ENCODE results near the gene C1QTNF5. TPM values are rescaled to one million over a fixed set of nuclear protein-coding genes. Genes with fewer than 3 reads are reported as not detected.

C1QTNF5 gene
- polyA plus RNA-seq, 1 donor from 2014 or later, result not detected

- H3K4me2 ChIP-seq (ENCODE audit: low read length), result no peak overlapping the region
- H3F3A ChIP-seq (ENCODE audit: insufficient read depth, low read length, poor library complexity, severe bottlenecking), result no peaks in the 10 kb centered on the region
- H3K27me3 ChIP-seq (ENCODE audit: insufficient read depth, low read depth, low read length), result peaks cover 3% of the 10 kb centered on the region
- no peaks in the 10 kb centered on the region for H3K9me2 ChIP-seq (ENCODE audit: insufficient read depth, low read length)
- H3K79me2 ChIP-seq (replicated peaks; ENCODE audit: insufficient read depth, low read length), result no peaks in the 10 kb centered on the region
- no peak overlapping the region for H3K27ac ChIP-seq (ENCODE audit: low read length)
- no peak overlapping the region for H3K4me3 ChIP-seq (ENCODE audit: low read length)
- no peak overlapping the region for H2AFZ ChIP-seq (ENCODE audit: low read depth, low read length)
- no peaks in the 10 kb centered on the region for H4K20me1 ChIP-seq (ENCODE audit: insufficient read depth)
- H3K36me3 ChIP-seq (ENCODE audit: insufficient read depth, low read length), result no peaks in the 10 kb centered on the region
- TF ChIP-seq TAF1 (IDR thresholded peaks at IDR 0.05; ENCODE audit: low read depth), result no peak
- H3K9ac ChIP-seq (ENCODE audit: low read length), result no peak overlapping the region
- no peaks in the 10 kb centered on the region for H3K9me3 ChIP-seq (ENCODE audit: low read length)
Measured at GRCh38 chr11:119322360-119322739, 18.3 kb downstream of the C1QTNF5 start.

GRCh38 chr11:119320776-119321524 is 19.7 kb downstream of the C1QTNF5 start:
- H3K79me2 ChIP-seq (replicated peaks; ENCODE audit: insufficient read depth, low read length), result no peaks in the 10 kb centered on the region
- H3K9me3 ChIP-seq (ENCODE audit: low read length), result no peaks in the 10 kb centered on the region
- no peaks in the 10 kb centered on the region for H3K36me3 ChIP-seq (ENCODE audit: insufficient read depth, low read length)
- no peak overlapping the region for H3K4me3 ChIP-seq (ENCODE audit: low read length)
- H3F3A ChIP-seq (ENCODE audit: insufficient read depth, low read length, poor library complexity, severe bottlenecking), result no peaks in the 10 kb centered on the region
- no peak overlapping the region for H3K4me2 ChIP-seq (ENCODE audit: low read length)
- H3K27ac ChIP-seq (ENCODE audit: low read length), result no peak overlapping the region
- TF ChIP-seq TAF1 (IDR thresholded peaks at IDR 0.05; ENCODE audit: low read depth), result no peak
- no peak for TF ChIP-seq RAD21 (conservative IDR thresholded peaks at IDR 0.05)
- no peak for TF ChIP-seq SMC3 (conservative IDR thresholded peaks at IDR 0.05; ENCODE audit: poor library complexity)
- TF ChIP-seq REST (IDR thresholded peaks at IDR 0.05; ENCODE audit: borderline replicate concordance), result no peak
- no peak for TF ChIP-seq MXI1 (conservative IDR thresholded peaks at IDR 0.05; ENCODE audit: poor library complexity, severe bottlenecking)
- no peak for TF ChIP-seq POLR2AphosphoS5 (IDR thresholded peaks at IDR 0.05)
- no peak for TF ChIP-seq EZH2 (IDR thresholded peaks at IDR 0.05; ENCODE audit: borderline replicate concordance, insufficient read depth, low read length, poor library complexity, severe bottlenecking)
- TF ChIP-seq CTCF (IDR thresholded peaks at IDR 0.05; ENCODE audit: poor library complexity, severe bottlenecking), result no peak
- TF ChIP-seq EP300 (conservative IDR thresholded peaks at IDR 0.05; ENCODE audit: poor library complexity, severe bottlenecking), result no peak
- H3K27me3 ChIP-seq (ENCODE audit: insufficient read depth, low read depth, low read length), result peaks cover 15% of the 10 kb centered on the region
- H2AFZ ChIP-seq (ENCODE audit: low read depth, low read length), result no peak overlapping the region
- no peaks in the 10 kb centered on the region for H3K9me2 ChIP-seq (ENCODE audit: insufficient read depth, low read length)
- H3K9ac ChIP-seq (ENCODE audit: low read length), result no peak overlapping the region
- H4K20me1 ChIP-seq (ENCODE audit: insufficient read depth), result no peaks in the 10 kb centered on the region
